GM08714 (cell line): Measurements from ENCODE around the gene SBF1.
"Not testable (repeated sequence)": the region's sequence is repeated elsewhere in the genome, so short reads cannot be mapped to it uniquely, and the experiment has no call there.

Source experiments
- H3K4me3 ChIP-seq: fragments of 200-500 bp; sonication (Bioruptor generic); 2 replicates; pipeline ENCODE4 v1.5.1; 2014; ENCODE audit warnings: mild to moderate bottlenecking, low read length, inconsistent platforms
- ZNF274 ChIP-seq: IDR thresholded peaks from 2 replicates; pipeline ENCODE4 v1.6.1; 2012; ENCODE audit warnings: mild to moderate bottlenecking, low read depth, low read length

SBF1 gene

GRCh38 chr22:50443197-50443596 is 31.6 kb downstream of the SBF1 start:
- TF ChIP-seq ZNF274: no peak
- H3K4me3 ChIP-seq: no peak overlapping the region

GRCh38 chr22:50441428-50441993 is 33.3 kb downstream of the SBF1 start:
- no peak for TF ChIP-seq ZNF274
- H3K4me3 ChIP-seq: no peak overlapping the region

- no peak for TF ChIP-seq ZNF274
- H3K4me3 ChIP-seq: no peak overlapping the region
These were observed 34.1 kb downstream of the SBF1 start for GRCh38 chr22:50440544-50441249.

DNA sequence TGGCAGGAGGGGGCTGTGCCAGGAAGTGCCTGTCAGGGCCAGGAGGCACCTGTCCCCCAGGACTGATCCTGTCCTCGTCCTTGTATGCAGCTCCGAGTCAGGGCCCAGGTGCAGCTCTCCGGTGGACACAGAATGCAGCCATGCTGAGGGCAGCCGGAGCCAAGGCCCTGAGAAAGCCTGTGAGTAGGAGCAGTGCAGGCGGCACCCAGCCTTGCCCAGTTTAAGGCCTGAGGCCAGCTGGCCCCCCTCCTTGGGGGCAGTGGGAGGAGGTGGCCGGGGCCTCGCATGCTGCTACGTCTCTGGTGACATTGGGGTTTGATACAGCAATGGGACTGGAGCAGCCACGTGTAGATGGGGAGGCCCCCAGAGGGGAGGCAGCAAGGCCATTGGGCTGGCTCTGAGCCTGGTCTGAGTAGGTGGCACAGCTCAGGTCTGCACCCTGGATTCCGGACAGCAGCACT is 34.9 kb downstream of the SBF1 start:
- no peak for TF ChIP-seq ZNF274
- no peak overlapping the region for H3K4me3 ChIP-seq

GRCh38 chr22:50439314-50439870 is 35.4 kb downstream of the SBF1 start:
- H3K4me3 ChIP-seq: no peak overlapping the region

DNA sequence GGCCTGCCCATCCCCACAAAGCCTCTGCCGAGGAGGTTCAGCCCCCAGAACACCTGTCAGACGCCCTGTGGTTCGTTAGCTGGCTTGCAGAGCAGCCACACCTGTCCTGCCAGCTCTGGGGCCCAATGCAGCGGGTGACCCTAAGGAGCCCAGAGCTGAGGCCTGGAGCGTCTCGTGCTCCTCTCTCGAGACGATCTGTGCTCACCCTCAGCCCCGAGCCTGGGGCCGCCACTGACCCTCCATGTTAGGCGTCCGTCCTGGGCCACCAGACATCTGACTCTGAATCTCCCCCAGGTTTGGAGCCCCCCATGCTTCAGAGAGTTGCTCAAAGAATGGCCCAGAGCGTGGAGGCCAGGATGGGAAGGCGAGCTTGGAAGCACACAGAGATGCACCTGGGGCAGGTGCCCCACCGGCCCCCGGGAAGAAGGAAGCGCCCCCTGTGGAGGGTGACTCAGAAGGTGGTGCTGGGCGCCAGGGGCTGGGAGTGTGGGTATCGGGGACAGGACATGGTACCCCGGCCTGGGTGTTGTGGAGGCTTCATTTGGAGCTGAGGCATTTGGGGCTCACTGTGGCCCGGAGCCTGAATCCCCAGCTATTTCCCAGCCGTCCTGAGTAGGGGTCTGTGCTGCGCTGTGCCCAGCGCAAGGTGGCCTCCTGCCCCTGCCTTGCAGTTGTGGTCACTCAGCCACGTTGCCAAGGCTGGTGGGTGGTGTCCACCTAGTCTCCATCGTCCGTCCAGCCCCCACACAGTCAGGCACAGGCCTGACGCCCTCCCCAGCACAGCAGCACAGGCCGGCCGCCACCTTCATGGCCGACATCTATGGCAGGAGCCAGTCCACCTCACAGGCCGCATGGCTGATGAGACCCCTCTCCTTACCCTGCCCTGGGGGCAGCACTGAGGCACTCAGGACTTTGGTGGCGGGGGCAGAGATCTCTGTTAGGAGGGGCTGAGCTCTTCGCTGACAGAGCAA is 36.2 kb downstream of the SBF1 start:
- no peak for TF ChIP-seq ZNF274
- no peak overlapping the region for H3K4me3 ChIP-seq

More at GRCh38 chr22:50439314-50439870, 35.4 kb downstream of the SBF1 start:
- TF ChIP-seq ZNF274: no peak

GRCh38 chr22:50437511-50438304 is 37.1 kb downstream of the SBF1 start:
- TF ChIP-seq ZNF274: no peak

DNA sequence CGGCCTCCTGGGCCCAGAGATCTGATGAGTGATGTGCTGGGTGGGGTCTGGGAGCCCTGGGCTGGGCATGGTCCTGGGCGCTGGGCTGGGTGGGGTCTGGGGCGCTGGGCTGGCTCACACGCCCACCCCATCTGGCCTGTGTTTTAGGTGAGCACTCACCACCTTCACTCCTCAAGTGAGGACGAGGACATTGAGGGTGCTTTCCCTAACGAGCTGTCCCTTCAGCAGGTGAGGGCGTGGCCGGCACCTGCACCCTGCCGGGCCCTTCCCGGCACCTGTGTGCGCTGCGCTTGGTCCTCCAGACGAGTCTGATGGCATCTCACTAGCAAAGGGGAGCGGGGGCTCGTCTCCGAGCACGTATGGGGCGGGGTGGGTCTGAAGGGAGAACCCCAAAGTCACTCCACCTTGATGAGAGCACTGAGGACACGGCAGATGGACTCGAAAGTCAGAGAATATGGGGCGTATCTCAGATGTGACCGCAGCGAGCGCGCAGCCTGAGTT is 37.9 kb downstream of the SBF1 start:
- TF ChIP-seq ZNF274: no peak
- H3K4me3 ChIP-seq: no peak overlapping the region

More at GRCh38 chr22:50437511-50438304, 37.1 kb downstream of the SBF1 start:
- no peak overlapping the region for H3K4me3 ChIP-seq

DNA sequence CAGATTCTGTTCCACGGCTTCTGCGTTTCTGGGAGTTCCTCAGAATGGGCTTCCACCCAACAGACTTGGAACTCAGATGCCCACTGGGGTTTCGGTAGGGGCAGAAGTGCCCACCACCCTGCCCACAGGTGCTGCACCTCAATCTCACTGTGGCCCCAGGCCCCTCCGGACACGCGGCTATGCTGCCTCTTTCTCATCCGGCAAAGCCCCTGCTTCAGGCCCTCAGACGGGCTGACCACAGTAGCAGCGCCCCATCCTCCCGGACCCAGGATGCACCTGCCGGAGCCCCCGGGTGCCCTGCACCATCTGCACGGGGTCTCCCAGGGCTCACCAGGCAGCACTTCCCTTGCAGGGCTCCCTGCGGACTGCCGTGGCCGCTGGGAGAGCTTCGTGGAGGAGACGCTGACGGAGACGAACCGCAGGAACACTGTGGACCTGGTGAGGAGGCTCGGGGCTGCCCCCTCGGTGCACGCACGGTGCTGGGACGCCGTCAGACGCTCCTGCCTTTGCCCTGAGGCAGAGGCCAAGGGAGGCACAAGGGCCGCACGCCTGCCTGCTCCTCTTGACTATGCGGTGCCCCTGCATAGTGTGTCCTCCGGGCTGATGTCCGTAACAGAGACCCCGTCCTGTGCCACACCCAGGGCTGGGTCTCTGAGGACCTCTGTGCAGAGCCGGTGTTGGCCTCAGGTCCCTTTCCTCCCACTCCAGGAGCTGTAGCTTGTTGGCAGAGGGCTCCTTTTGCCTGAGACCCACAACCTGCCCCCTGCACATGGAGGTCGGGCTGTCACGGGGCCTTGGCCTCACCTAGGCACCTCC is 38.6 kb downstream of the SBF1 start:
- no peak overlapping the region for H3K4me3 ChIP-seq
- TF ChIP-seq ZNF274: no peak

DNA sequence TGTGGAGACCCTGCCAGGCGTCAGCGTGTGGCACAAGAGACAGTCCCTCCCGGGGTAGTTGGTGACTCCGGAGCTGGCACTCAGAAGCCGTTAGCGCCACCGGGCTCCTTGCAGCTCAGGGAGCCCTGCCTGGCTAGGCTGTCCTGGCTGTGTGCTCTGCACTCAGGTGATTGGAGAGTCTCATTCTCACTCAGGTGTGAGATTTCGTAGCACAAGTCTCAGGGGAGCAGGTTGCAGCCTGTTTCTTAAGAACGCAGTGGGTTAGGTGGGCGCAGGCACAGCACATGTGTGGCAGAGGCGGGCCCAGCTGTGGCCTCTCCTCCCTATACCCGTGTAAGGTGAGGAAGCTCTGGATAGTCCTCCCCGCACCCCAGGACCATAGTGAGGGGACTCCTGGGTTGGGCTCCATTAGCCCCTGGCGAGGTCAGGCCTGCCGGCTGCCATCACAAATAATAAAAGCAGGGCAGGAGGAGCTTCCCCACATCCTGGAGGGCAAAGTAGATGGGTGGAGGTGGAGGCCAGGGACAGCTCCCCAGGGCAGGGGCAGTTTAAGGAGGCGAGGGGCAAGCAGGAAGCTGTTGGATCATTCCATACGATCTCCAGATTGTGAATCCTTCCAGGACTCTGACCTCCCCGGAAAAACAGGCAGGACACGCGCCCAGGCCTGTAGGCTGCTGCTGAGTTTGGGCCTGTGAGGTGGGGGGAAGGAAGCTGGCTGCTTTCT is 39.4 kb downstream of the SBF1 start:
- H3K4me3 ChIP-seq: no peak overlapping the region
- TF ChIP-seq ZNF274: no peak

- no peak overlapping the region for H3K4me3 ChIP-seq
- TF ChIP-seq ZNF274: no peak
These were observed 40.0 kb downstream of the SBF1 start for GRCh38 chr22:50434849-50435248.

DNA sequence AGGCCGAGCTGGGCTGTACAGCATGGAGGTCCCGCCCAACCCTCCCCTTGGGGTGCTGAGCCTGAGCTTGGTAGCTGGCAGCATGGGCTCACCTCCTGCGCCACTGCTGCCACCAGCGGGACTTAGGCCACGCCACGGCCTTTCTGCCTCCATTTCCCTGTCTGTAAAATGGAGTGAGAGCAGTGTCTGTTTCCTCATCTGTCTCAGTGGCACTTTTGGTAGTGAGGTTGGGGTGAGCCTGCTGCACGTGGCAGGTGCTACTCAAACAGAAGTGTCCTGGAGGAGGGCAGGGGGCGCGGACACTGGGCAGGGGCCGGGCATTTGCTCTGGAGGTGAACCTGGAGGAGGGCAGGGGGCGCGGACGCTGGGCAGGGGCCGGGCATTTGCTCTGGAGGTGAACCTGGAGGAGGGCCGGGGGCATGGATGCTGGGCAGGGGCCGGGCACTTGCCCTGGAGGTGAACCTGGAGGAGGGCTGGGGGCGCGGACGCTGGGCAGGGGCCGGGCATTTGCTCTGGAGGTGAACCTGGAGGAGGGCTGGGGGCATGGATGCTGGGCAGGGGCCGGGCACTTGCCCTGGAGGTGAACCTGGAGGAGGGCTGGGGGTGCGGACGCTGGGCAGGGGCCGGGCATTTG is 41.8 kb downstream of the SBF1 start:
- not testable (repeated sequence) for H3K4me3 ChIP-seq
